DMS79 (cell line): ENCODE results near the gene ZC3H6.
"Not testable (repeated sequence)": the region's sequence is repeated elsewhere in the genome, so short reads cannot be mapped to it uniquely, and the experiment has no call there.

ENCODE experiments used
- DNase-seq: peaks from one replicate; lab custom pipeline; 2025; lab: John Stamatoyannopoulos, UW

ZC3H6 gene

DNA sequence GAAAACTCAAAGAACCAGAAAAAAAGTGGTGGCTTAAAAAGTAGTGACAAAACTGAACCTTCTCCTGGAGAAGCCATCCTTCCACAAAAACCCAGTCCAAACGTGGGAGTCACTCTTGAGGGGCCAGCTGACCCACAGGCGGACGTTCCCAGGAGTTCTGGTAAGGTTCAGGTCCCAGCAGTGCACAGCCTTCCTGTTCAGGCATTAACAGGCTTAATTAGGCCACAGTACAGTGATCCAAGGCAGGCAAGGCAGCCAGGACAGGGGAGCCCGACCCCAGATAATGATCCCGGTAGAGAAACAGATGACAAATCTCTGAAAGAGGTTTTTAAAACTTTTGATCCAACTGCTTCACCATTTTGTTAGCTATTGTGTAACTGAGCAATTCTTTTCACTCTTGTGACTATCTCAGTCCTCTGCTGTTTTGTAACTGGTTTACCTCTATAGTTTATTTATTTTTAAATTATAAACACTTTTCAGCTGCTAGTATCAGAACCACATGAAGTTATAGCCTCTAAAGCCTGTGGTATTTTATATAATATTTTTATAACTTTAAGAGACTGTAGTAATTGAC is 56.8 kb downstream of the ZC3H6 start:
- DNase-seq = no peak

DNA sequence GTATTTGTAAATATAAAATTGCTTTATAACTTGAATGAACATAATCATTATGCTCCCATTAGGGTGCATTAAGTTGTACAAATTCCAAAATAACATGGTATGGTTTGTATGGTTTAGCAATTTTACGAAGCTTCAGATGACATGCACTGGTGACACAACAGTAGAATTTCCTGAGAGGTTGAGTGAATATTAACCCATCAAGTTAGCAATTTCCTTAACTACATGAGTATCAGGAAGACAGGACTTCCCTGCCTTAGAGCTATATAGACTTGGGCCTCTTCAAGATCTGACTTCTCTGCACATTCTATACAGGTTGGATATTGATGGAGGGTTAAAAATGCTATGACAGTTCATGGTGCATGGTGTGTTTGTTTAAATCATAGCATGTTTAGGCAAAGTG is 60.2 kb downstream of the ZC3H6 start:
- DNase-seq = no peak

- no peak for DNase-seq
These were observed 64.6 kb downstream of the ZC3H6 start for GRCh38 chr2:112339986-112340385.

GRCh38 chr2:112340475-112341267 is 65.3 kb downstream of the ZC3H6 start:
- DNase-seq = no peak

- DNase-seq = no peak
These were observed 66.7 kb downstream of the ZC3H6 start for GRCh38 chr2:112342067-112342550.

- no peak for DNase-seq
These were observed 68.6 kb downstream of the ZC3H6 start for GRCh38 chr2:112343827-112344585.

GRCh38 chr2:112345030-112346027 is 69.9 kb downstream of the ZC3H6 start:
- no peak for DNase-seq

DNA sequence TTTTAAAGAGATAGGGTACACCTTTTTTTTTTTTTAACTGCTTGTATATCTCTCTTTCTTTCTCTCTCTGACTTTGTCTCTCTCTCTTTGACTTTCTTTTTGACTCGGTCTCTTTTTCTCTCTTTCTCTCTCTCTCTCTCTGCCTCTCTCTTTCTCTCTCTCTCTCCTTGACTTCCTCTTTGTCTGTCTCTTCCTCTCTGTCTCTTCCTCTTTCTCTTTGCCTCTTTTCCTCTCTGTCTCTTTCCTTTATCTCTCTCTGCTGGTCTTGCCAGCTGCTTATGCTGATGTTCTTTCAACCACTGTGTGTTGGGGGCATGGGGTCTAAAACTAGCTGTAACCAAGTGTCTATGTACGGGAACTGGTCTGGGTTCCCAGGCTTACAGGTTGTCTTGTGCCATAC is 76.9 kb downstream of the ZC3H6 start:
- DNase-seq = not testable (repeated sequence)

DNA sequence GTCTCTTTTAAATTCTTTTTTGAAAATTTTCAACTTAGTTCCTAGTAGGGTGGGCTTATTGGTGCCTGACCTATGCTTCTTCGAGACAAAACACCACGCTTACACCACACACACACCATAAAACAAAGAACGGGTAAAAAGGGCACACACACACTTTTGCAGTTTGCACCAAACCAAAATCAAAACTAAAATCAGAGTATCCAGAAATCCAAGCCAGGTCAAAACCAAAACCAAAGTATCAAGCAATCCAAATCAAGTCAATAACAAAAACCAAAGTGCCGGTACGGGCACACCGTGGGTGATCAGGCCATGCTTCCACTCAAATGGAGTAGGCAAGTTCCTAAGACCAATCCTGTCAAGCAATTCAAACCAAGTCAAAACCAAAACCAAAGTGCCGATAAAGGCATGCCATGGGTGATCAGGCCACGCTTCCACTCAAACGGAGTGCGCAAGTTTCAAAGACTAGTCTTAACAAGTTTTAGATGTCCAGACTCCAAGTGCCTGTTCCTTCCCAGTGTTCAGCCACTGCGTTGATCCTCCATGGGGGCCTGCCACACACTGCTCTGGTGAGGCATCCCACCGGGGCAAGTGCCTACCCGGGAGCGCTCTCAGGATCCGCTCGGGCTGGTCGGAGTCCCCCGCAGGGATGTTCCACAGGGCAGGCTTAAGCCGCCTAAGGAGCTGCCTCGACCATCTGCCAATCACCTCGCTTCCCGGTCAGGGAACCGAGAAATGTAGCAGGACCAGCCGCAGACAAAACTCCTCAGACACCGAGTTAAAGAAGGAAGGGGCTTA is 77.6 kb downstream of the ZC3H6 start:
- not testable (repeated sequence) for DNase-seq

GRCh38 chr2:112354335-112354734 is 78.9 kb downstream of the ZC3H6 start:
- not testable (repeated sequence) for DNase-seq

GRCh38 chr2:112360055-112360454 is 84.7 kb downstream of the ZC3H6 start:
- not testable (repeated sequence) for DNase-seq
